Liver (tissue), 9 donors: ENCODE data around the gene ARHGAP12. TPM values are rescaled to one million over a fixed set of nuclear protein-coding genes. Genes with fewer than 3 reads are reported as not detected.
A peak's percentile ranks its signal among the peaks of the same experiment; 100 is the strongest.

Experiments
- DNase-seq: peaks from one replicate; pipeline ENCODE4 v3.0.0-alpha.2; 2017; ENCODE audit warnings: low spot score
- H3K27ac ChIP-seq, 2 donors: one replicate each; pipeline ENCODE4 v1.7.0; 2013; ENCODE audit warnings: inconsistent platforms in 2 of 2, low read length in 2 of 2, control low read depth in 1 of 2, low read depth in 1 of 2, mild to moderate bottlenecking in 1 of 2
- H3K27me3 ChIP-seq, 4 donors: one replicate each; pipeline versions ENCODE4 v1.6.1 to v1.7.0; 2013; ENCODE audit warnings: low read length in 3 of 4, inconsistent platforms in 1 of 4, mild to moderate bottlenecking in 1 of 4, moderate library complexity in 1 of 4; ENCODE audit not compliant: control insufficient read depth in 4 of 4, insufficient read depth in 4 of 4
- H3K36me3 ChIP-seq, 4 donors: one replicate each; pipeline versions ENCODE4 v1.6.1 to v1.7.0; 2013; ENCODE audit warnings: low read length in 3 of 4, mild to moderate bottlenecking in 3 of 4, low read depth in 1 of 4, moderate library complexity in 1 of 4; ENCODE audit not compliant: control insufficient read depth in 4 of 4, insufficient read depth in 3 of 4
- H3K4me1 ChIP-seq, 4 donors: one replicate each; pipeline versions ENCODE4 v1.6.1 to v1.7.0; 2013; ENCODE audit warnings: low read length in 3 of 4, mild to moderate bottlenecking in 3 of 4, moderate library complexity in 1 of 4; ENCODE audit not compliant: control insufficient read depth in 4 of 4, insufficient read depth in 4 of 4
- H3K4me3 ChIP-seq, 3 donors: one replicate each; pipeline versions ENCODE4 v1.6.1 to v1.7.0; 2013; ENCODE audit warnings: low read length in 3 of 3, control low read depth in 1 of 3, low read depth in 1 of 3, mild to moderate bottlenecking in 1 of 3
- H3K9ac ChIP-seq, 2 donors: one replicate each; pipeline ENCODE4 v1.7.0; 2013; ENCODE audit warnings: low read length in 2 of 2, mild to moderate bottlenecking in 2 of 2, moderate library complexity in 2 of 2, control low read depth in 1 of 2, low read depth in 1 of 2
- H3K9me3 ChIP-seq, 4 donors: one replicate each; pipeline versions ENCODE4 v1.6.1 to v1.7.0; 2013; ENCODE audit warnings: low read length in 3 of 4; ENCODE audit not compliant: control insufficient read depth in 4 of 4
- ATF3 ChIP-seq: IDR thresholded peaks from 2 replicates; pipeline ENCODE4 v1.6.1; 2016; ENCODE audit warnings: antibody characterized with exemption
- CTCF ChIP-seq: fragments of 150-350 bp; IDR thresholded peaks from 2 replicates; pipeline ENCODE4 v1.5.1; 2017; ENCODE audit warnings: improper control_type of control experiment, low read depth, low read length; ENCODE audit not compliant: missing input control
- EGR1 ChIP-seq, 2 donors: IDR thresholded peaks; 2 replicates each; pipeline ENCODE4 v1.6.1; 2016 to 2018; ENCODE audit warnings: antibody characterized with exemption in 2 of 2, low read depth in 2 of 2
- FOXA1 ChIP-seq: IDR thresholded peaks from 2 replicates; pipeline ENCODE4 v1.6.1; 2016; ENCODE audit warnings: antibody characterized with exemption
- FOXA2 ChIP-seq: IDR thresholded peaks from 2 replicates; pipeline ENCODE4 v1.6.1; 2016; ENCODE audit warnings: antibody characterized with exemption
- GABPA ChIP-seq, 2 donors: IDR thresholded peaks in 1 of 2; conservative IDR thresholded peaks in 1 of 2; 2 replicates each; pipeline ENCODE4 v1.6.1; 2016; ENCODE audit warnings: antibody characterized with exemption in 2 of 2, mild to moderate bottlenecking in 1 of 2, moderate library complexity in 1 of 2
- HNF4A ChIP-seq, 2 donors: conservative IDR thresholded peaks; 2 replicates each; pipeline ENCODE4 v1.6.1; 2016; ENCODE audit warnings: antibody characterized with exemption in 2 of 2, mild to moderate bottlenecking in 2 of 2
- HNF4G ChIP-seq: IDR thresholded peaks from 2 replicates; pipeline ENCODE4 v1.6.1; 2016; ENCODE audit warnings: antibody characterized with exemption
- JUND ChIP-seq, 2 donors: IDR thresholded peaks; 2 replicates each; pipeline ENCODE4 v1.6.1; 2016; ENCODE audit warnings: antibody characterized with exemption in 2 of 2
- MAX ChIP-seq: IDR thresholded peaks from 2 replicates; pipeline ENCODE4 v1.6.1; 2016; ENCODE audit warnings: antibody characterized with exemption
- NR2F2 ChIP-seq: IDR thresholded peaks from 2 replicates; pipeline ENCODE4 v1.6.1; 2016; ENCODE audit warnings: antibody characterized with exemption
- RAD21 ChIP-seq, 2 donors: IDR thresholded peaks; 2 replicates each; pipeline ENCODE4 v1.6.1; 2016; ENCODE audit warnings: antibody characterized with exemption in 2 of 2, mild to moderate bottlenecking in 2 of 2
- RXRA ChIP-seq, 2 donors: IDR thresholded peaks; 2 replicates each; pipeline ENCODE4 v1.6.1; 2017 to 2018; ENCODE audit warnings: antibody characterized with exemption in 2 of 2, mild to moderate bottlenecking in 1 of 2
- SP1 ChIP-seq: IDR thresholded peaks from 2 replicates; pipeline ENCODE4 v1.6.1; 2018; ENCODE audit warnings: antibody characterized with exemption, mild to moderate bottlenecking
- TAF1 ChIP-seq: conservative IDR thresholded peaks from 2 replicates; pipeline ENCODE4 v1.6.1; 2016; ENCODE audit warnings: antibody characterized with exemption, mild to moderate bottlenecking
- YY1 ChIP-seq: IDR thresholded peaks from 2 replicates; pipeline ENCODE4 v1.6.1; 2016; ENCODE audit warnings: antibody characterized with exemption, mild to moderate bottlenecking
- ZBTB33 ChIP-seq: IDR thresholded peaks from 2 replicates; pipeline ENCODE4 v1.6.1; 2016; ENCODE audit warnings: antibody characterized with exemption
- WGBS: extraction: QIAGEN DNeasy Blood & Tissue Kit; methylation state at CpG from one replicate; pipeline ENCODE4 v1.1.7; 2013; 5-methylcytosine and 5-hydroxymethylcytosine counted together
- polyA plus RNA-seq, 2 donors: library from polyadenylated mRNA; stranded (reverse) in 1 of 2; unstranded in 1 of 2; fragments of 200-250 nt in 1 of 2; fragments of >200 nt in 1 of 2; fragmentation: Nextera tagmentation in 1 of 2; extraction: Ambion mirVana in 1 of 2; gene quantifications; one replicate each; pipeline versions ENCODE4 v1.2.1 to v1.2.3, GENCODE V29; 2013 to 2015
- total RNA-seq, 2 donors: library from RNA; depleted of rRNA; stranded (reverse); fragments of >200 nt; gene quantifications; one replicate each; pipeline ENCODE4 v1.2.3, GENCODE V29; 2014
- donor health status: healthy.
- donor health status: healthy.
- donor health status: healthy.
- donor health status: healthy.
- donor health status: healthy.

The ARHGAP12 gene
- total and polyA plus RNA-seq, 4 donors = 7.0 to 29.1 (median 12.3) TPM

GRCh38 chr10:31762316-31762715, 166.3 kb downstream of the ARHGAP12 start:
- 94% methylated on average over 4 of the region's 4 CpGs for WGBS
- no peak overlapping the region for H3K9ac ChIP-seq
- no peaks in the 10 kb centered on the region for H3K9me3 ChIP-seq
- H3K4me3 ChIP-seq = no peak overlapping the region
- no peaks in the 10 kb centered on the region for H3K27me3 ChIP-seq
- no peak overlapping the region for H3K27ac ChIP-seq
- no peak for DNase-seq
- no peaks in the 10 kb centered on the region for H3K36me3 ChIP-seq
- H3K4me1 ChIP-seq = peaks cover 0 to 21% (median 15%) of the 10 kb centered on the region in 4 donors
- no peak for TF ChIP-seq ATF3

- no peak for DNase-seq
- Histone ChIP-seq H3K27me3 (no peaks in the 10 kb centered on the region), H3K9ac (no peak overlapping the region), H3K36me3 (no peaks in the 10 kb centered on the region), H3K9me3 (no peaks in the 10 kb centered on the region), H3K4me1 (peaks cover 0 to 24% (median 18%) of the 10 kb centered on the region in 4 donors), H3K27ac (no peak overlapping the region), H3K4me3 (no peak overlapping the region)
- no peak for TF ChIP-seq TAF1
- TF ChIP-seq NR2F2 = no peak
- TF ChIP-seq MAX = no peak
- no peak for TF ChIP-seq RAD21 (IDR thresholded peaks at IDR 0.05)
- WGBS = 96% methylated on average over 3 of the region's 3 CpGs
These were observed 167.5 kb downstream of the ARHGAP12 start for GRCh38 chr10:31761156-31761555.

GRCh38 chr10:31760674-31761081, 168.0 kb downstream of the ARHGAP12 start:
- H3K9ac ChIP-seq = peak overlapping the region in 1 of 2 donors; percentile 90
- 54% methylated on average over 8 of the region's 8 CpGs for WGBS
- DNase-seq = no peak
- H3K4me1 ChIP-seq = peaks cover 0 to 24% (median 18%) of the 10 kb centered on the region in 4 donors
- peak overlapping the region in 2 of 3 donors; percentile 22 to 58 for H3K4me3 ChIP-seq
- H3K36me3 ChIP-seq = no peaks in the 10 kb centered on the region
- H3K27me3 ChIP-seq = no peaks in the 10 kb centered on the region
- peak overlapping the region; percentile 79 to 81 for H3K27ac ChIP-seq
- no peak for TF ChIP-seq NR2F2
- peak in 1 of 2 donors; percentile 3 for TF ChIP-seq JUND (IDR thresholded peaks at IDR 0.05)
- H3K9me3 ChIP-seq = no peaks in the 10 kb centered on the region

GRCh38 chr10:31759799-31760626, 168.6 kb downstream of the ARHGAP12 start:
- Histone ChIP-seq H3K4me3 (peak overlapping the region; percentile 85 to 97 (median 92)), H3K4me1 (peaks cover 3 to 30% (median 22%) of the 10 kb centered on the region in 4 donors), H3K9ac (peak overlapping the region; percentile 72 to 91), H3K9me3 (no peaks in the 10 kb centered on the region), H3K27ac (peak overlapping the region; percentile 98 to 99), H3K27me3 (no peaks in the 10 kb centered on the region), H3K36me3 (no peaks in the 10 kb centered on the region)
- under 1% methylated on average over 63 of the region's 63 CpGs for WGBS
- DNase-seq = peak; percentile 94
- TF ChIP-seq EGR1 (IDR thresholded peaks at IDR 0.05; ENCODE audit: low read depth in 2 of 2) (peak in 1 of 2 donors; percentile 54), GABPA (IDR thresholded peaks at IDR 0.05 in 1 of 2, conservative IDR thresholded peaks at IDR 0.05 in 1 of 2) (no peak), YY1 (peak; percentile 65), FOXA1 (no peak), HNF4A (conservative IDR thresholded peaks at IDR 0.05) (no peak), TAF1 (peak; percentile 81), ATF3 (no peak), MAX (peak; percentile 35), JUND (IDR thresholded peaks at IDR 0.05) (peak in 1 of 2 donors; percentile 27), FOXA2 (no peak), HNF4G (no peak), RXRA (IDR thresholded peaks at IDR 0.05) (peak; percentile 18 to 32), CTCF (no peak), ZBTB33 (peak; percentile 66), RAD21 (IDR thresholded peaks at IDR 0.05) (peak; percentile 8 to 47), NR2F2 (no peak), SP1 (peak; percentile 72)
